GM12864 (cell line): ENCODE results near the gene BCAR3.

Source experiments
- DNase-seq: peaks from one replicate; pipeline ENCODE4 v3.0.0-alpha.2; 2011; ENCODE audit warnings: low read depth
- H3K4me3 ChIP-seq: 2 replicates; pipeline ENCODE4 v1.5.1; 2011; ENCODE audit warnings: mild to moderate bottlenecking, low read depth, low read length, control low read depth
- CTCF ChIP-seq: IDR thresholded peaks from 2 replicates; pipeline ENCODE4 v1.5.1; 2011; ENCODE audit warnings: low read depth, mild to moderate bottlenecking, moderate library complexity, low read length, control low read depth, inconsistent platforms; ENCODE audit errors: missing control alignments

Gene BCAR3

DNA sequence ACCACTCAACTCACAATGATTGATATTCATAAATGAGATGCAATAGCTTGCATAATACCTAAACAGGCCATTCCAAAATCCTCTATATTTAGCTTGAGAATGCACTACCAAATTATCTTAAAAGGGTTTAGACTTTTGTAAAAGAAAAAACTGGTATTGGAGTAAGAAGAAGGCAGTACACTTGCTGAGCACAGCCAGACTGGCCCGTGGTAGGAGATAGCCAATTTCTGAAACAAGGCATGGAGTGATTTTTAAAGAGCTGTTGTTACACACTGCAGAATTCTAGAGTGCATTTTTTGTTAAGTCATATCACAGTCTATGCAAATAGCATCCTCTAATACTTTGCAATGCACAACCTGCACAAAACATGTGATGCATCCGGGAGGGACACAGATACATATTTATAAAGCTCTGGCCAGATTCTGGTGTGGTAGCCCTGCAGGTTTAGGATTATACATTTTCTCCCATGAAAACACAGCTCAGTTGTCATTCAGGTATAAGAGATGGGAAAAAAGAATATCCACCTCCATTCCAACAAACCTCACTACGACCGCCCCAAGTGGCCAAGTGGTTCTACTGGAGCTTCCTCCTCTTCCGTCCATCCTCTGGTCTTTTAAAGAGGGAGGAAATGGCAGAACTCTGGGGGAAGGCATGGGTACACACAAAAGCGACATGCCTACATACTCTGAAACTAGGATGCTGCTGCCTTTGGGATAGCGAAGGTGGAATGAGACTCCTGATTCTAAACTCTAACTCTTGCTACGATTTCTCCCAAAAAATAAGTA lies 40.8 kb downstream of the BCAR3 start:
- no peak for DNase-seq
- no peak for TF ChIP-seq CTCF
- no peak overlapping the region for H3K4me3 ChIP-seq

- no peak for TF ChIP-seq CTCF
- H3K4me3 ChIP-seq = no peak overlapping the region
- no peak for DNase-seq
Measured at GRCh38 chr1:93638981-93639380, 42.7 kb downstream of the BCAR3 start.

DNA sequence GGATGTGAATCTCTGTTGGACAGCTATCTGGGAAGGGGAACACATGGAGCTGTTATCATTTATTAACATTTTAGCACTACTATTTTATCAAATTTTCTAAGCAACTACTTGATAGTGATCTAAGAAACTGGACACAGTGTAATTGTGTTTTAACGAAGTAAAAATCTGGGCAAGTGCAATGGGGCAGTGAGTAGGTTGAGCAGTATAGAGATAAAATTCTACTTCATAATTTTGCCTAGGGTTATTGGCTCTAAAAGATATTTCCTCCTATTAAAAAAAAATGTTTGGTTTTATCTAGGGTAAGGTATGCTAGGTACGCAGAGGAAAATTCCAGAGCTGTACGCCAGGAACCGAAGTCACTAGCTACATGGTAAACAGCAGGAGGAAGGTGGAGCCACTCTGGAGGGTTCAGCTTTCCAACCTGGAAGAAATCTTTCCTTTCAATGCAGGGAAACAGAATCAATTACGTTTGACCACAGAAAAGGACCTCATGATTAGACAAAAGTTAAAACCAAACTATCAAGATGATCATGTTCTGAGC lies 43.3 kb downstream of the BCAR3 start:
- no peak overlapping the region for H3K4me3 ChIP-seq
- TF ChIP-seq CTCF = no peak
- no peak for DNase-seq

GRCh38 chr1:93636712-93637111 lies 44.9 kb downstream of the BCAR3 start:
- no peak for DNase-seq
- TF ChIP-seq CTCF = no peak
- H3K4me3 ChIP-seq = no peak overlapping the region

- TF ChIP-seq CTCF = no peak
- no peak for DNase-seq
- H3K4me3 ChIP-seq = no peak overlapping the region
Measured at GRCh38 chr1:93635614-93636543, 45.8 kb downstream of the BCAR3 start.

DNA sequence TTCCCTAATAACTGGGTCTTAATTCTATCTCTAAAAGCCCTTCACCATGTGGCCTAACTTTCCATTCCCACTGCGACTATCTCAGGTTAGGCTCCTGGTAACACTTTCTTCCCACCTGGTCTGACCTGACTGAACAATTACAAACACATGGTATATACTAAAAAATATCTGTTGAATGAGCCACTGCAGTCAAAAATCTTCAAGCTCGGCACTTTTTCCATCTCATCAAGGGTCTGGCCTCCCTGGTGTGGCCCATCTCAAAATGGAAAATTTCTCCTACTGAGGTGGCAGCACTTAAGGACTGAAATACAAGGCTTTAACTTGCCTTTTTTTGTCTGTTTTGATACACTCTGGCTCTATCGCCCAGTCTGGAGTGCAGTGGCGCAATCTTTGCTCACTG lies 48.3 kb downstream of the BCAR3 start:
- no peak for TF ChIP-seq CTCF
- no peak overlapping the region for H3K4me3 ChIP-seq
- DNase-seq = no peak
